Fibroblast of mammary gland (primary cell): ENCODE results near the gene TIMMDC1.

Source experiments
- DNase-seq: peaks from one replicate; pipeline ENCODE4 v3.0.0-alpha.2; 2010; ENCODE audit warnings: low read depth
- H3K4me3 ChIP-seq: 2 replicates; pipeline ENCODE4 v1.5.1; 2011; ENCODE audit warnings: low read depth, mild to moderate bottlenecking, low read length, moderate library complexity; ENCODE audit not compliant: control insufficient read depth
- TF ChIP-seq, protein P1 (sequence below): conservative IDR thresholded peaks from 2 replicates; pipeline ENCODE4 v1.5.1; 2011; ENCODE audit warnings: low read depth, low read length, inconsistent platforms; ENCODE audit not compliant: control insufficient read depth, insufficient read depth

The TIMMDC1 gene

DNA sequence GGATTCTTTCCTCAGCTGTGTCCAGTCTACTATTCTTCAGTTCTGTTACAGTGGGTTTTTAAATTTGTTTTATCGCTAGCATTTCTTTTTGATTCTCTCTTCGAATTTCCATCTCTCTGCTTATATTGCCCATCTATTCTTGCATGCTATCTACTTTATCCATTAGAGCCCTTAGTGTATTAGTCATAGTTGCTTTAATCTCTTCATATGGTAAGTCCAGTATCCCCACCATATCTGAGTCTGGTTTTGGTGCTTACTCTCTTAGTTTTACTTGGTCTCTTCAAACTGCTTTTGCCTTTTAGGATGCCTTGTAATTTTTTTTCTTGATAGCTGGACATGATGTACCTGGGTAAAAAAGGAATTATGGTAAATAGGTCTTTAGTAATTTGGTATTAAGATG lies 9.1 kb downstream of the TIMMDC1 start:
- DNase-seq: no peak
- TF ChIP-seq, protein P1, sequence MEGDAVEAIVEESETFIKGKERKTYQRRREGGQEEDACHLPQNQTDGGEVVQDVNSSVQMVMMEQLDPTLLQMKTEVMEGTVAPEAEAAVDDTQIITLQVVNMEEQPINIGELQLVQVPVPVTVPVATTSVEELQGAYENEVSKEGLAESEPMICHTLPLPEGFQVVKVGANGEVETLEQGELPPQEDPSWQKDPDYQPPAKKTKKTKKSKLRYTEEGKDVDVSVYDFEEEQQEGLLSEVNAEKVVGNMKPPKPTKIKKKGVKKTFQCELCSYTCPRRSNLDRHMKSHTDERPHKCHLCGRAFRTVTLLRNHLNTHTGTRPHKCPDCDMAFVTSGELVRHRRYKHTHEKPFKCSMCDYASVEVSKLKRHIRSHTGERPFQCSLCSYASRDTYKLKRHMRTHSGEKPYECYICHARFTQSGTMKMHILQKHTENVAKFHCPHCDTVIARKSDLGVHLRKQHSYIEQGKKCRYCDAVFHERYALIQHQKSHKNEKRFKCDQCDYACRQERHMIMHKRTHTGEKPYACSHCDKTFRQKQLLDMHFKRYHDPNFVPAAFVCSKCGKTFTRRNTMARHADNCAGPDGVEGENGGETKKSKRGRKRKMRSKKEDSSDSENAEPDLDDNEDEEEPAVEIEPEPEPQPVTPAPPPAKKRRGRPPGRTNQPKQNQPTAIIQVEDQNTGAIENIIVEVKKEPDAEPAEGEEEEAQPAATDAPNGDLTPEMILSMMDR: no peak
- no peak overlapping the region for H3K4me3 ChIP-seq

DNA sequence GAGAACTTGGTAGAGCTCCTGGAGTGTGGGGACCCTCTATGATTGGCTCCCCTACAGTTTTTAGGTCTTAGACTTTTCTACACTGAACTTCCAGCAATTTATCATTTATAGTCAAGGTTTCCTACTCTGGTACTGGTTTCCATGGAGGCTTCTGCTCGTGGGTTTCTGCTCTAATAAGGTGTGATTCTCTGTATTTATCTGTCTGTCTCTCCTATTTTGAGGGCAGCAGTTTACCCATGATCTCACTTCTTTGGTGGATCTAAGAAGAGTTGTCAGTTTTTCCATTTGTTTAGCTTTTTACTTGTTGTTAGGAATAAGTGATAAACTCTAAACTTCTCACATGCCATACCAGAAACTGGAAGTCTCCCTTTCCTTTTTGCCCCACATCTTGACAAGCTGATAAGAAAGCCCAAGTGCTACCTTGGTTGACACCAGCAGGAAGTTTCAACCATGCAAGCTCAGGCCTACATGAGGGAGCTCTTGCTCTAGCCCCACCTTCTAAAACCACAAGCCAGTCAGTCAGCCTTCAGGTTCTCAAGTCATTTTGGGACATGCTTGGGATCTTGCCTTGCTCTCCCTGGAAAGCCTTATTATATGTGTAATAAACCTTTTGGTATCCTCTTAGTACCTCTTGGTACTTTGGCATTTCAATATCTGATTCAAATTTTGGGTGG lies 10.0 kb downstream of the TIMMDC1 start:
- no peak for DNase-seq
- TF ChIP-seq, protein P1: no peak
- H3K4me3 ChIP-seq: no peak overlapping the region

DNA sequence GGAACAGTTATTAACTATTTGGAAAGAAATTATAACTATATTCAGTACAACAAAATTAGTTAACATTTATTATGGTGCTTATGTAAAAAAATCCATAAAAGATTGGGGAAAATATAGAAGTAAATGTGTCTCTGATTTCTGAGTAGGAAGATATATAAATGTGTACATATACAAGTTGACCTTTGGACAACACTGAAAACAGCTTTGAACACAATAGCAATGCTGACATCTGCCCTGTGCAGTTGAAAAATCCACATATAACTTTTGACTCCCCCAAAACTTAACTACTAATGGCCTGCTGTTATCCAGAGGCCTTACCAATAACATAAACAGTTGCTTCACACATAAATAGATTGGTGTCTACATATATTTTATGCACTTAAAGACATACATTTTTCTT lies 12.3 kb downstream of the TIMMDC1 start:
- TF ChIP-seq, protein P1: no peak
- no peak for DNase-seq
- H3K4me3 ChIP-seq: no peak overlapping the region

DNA sequence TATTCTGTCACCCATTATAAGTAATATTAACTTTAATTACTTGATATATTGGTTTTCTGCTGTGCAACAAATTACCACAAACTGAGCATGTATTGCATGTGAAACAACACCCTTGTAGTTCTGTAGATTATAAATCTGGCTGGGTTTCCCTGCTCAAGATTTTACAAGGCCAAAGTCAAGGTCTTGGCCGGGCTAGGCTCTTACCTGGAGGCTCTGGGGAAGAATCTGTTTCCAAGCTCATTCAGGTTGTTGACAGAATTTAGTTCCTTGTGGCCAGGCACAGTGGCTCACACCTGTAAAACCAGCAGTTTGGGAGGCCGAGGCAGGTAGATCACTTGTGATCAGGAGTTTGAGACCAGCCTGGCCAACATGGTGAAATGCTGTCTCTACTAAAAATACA lies 16.3 kb downstream of the TIMMDC1 start:
- no peak overlapping the region for H3K4me3 ChIP-seq
- TF ChIP-seq, protein P1: no peak
- DNase-seq: no peak

DNA sequence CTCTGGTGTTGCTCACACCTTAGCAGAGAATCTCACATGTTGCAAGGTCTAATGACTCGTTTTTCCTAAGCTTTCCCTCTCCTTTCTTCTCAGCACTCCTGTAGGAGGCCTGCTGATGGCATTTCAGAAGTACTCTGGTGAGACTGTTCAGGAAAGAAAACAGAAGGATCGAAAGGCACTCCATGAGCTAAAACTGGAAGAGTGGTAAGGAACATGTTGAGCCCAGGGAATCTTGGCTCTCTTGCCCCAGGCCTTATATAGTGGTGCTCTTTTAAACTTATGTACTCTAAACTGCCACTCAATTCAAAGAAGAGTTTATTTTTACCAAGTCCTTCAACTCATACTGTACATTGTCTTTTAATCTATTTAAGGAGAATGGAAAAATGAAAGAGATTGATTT lies 18.8 kb downstream of the TIMMDC1 start:
- TF ChIP-seq, protein P1: no peak
- no peak for DNase-seq
- H3K4me3 ChIP-seq: no peak overlapping the region

DNA sequence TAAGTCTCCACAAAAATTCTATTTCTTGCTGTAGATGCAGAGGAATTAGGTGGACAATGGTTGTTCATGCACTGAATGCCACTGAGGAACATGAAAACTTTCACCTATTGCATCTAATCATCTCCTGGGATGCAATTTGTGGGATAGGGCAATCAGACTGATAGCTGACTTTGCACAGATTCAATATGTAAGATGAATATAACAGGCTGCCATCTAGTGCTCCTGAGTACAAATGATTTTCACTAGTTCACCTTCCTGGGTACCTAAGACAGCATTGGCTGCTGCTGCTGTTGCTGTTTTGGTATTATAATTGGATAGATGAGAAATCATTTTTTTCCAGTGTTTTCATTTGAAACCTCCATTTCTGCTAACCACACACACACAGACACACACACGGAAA lies 19.7 kb downstream of the TIMMDC1 start:
- no peak for DNase-seq
- TF ChIP-seq, protein P1: no peak
- H3K4me3 ChIP-seq: no peak overlapping the region
